H1 (cell line): ENCODE results near the gene KNOP1. TPM values are rescaled to one million over a fixed set of nuclear protein-coding genes. Genes with fewer than 3 reads are reported as not detected.

Experiments used
- CTCF ChIP-seq, 3 experiments: IDR thresholded peaks; 1 replicate in 2 of 3; 2 replicates in 1 of 3; pipeline versions ENCODE4 v1.5.1 to v1.6.1; 2011; ENCODE audit warnings: low read length in 3 of 3, mild to moderate bottlenecking in 3 of 3, inconsistent platforms in 2 of 3, low read depth in 1 of 3, moderate library complexity in 1 of 3; ENCODE audit not compliant: insufficient read depth in 1 of 3; ENCODE audit errors: control extremely low read depth in 1 of 3
- EZH2 ChIP-seq: fragments of 200-600 bp; sonication (generic); IDR thresholded peaks from 2 replicates; pipeline ENCODE4 v1.7.1; 2012; ENCODE audit warnings: low read depth, mild to moderate bottlenecking, moderate library complexity, low read length, inconsistent platforms; ENCODE audit not compliant: severe bottlenecking
- SAP30 ChIP-seq: fragments of 300-600 bp; sonication (generic); IDR thresholded peaks from 2 replicates; pipeline ENCODE4 v1.7.1; 2012; ENCODE audit warnings: low read length, moderate library complexity, mild to moderate bottlenecking, inconsistent platforms; ENCODE audit not compliant: insufficient read depth, insufficient replicate concordance
- polyA plus RNA-seq, 7 experiments: library from polyadenylated mRNA; depleted of rRNA in 3 of 7; stranded (reverse) in 5 of 7; unstranded in 2 of 7; fragments of >200 nt in 5 of 7; fragments of 200-250 nt in 2 of 7; gene quantifications; 1 replicate in 5 of 7; 2 replicates in 1 of 7; 4 replicates in 1 of 7; pipeline versions ENCODE4 v1.2.1 to v1.2.3, GENCODE V29; 2011 to 2013; ENCODE audit warnings: missing spikeins in 2 of 7, mixed read lengths in 2 of 7
- total RNA-seq: library from RNA; stranded (reverse); fragmentation: NEBNext Ultra II Directional; extraction: Animal tissue kit (Norgen Biotek cat#: 25700); gene quantifications from 2 replicates; pipeline ENCODE4 v1.2.1, GENCODE V29; 2021

KNOP1 gene
- total and polyA plus RNA-seq, 2 of the 8 experiments (the other 6 are each of a cell fraction or from before 2014, with no cell fraction given), result 21.6 to 87.9 TPM

- TF ChIP-seq EZH2 (no peak), SAP30 (no peak), CTCF (IDR thresholded peaks at IDR 0.05; ENCODE audit: control extremely low read depth in 1 of 3, insufficient read depth in 1 of 3, low read depth in 1 of 3, low read length in 3 of 3) (no peak)
Observed at GRCh38 chr16:19677402-19677801, 40.6 kb downstream of the KNOP1 start (continued).
